Colonic mucosa (tissue), 4 donors: ENCODE measurements around the gene EML5. TPM values are rescaled to one million over a fixed set of nuclear protein-coding genes. Genes with fewer than 3 reads are reported as not detected.

Experiments used
- DNase-seq: peaks from one replicate; pipeline ENCODE4 v3.0.0-alpha.2; 2020
- H3K27ac ChIP-seq: fragments of 200-600 bp; one replicate; pipeline ENCODE4 v1.8.0; 2021
- H3K27me3 ChIP-seq: fragments of 200-600 bp; one replicate; pipeline ENCODE4 v1.8.0; 2021
- H3K36me3 ChIP-seq: fragments of 200-600 bp; one replicate; pipeline ENCODE4 v1.8.0; 2021
- H3K4me1 ChIP-seq: fragments of 200-600 bp; one replicate; pipeline ENCODE4 v1.8.0; 2021; ENCODE audit warnings: mild to moderate bottlenecking
- H3K4me3 ChIP-seq: fragments of 200-600 bp; one replicate; pipeline ENCODE4 v1.8.0; 2021
- H3K9ac ChIP-seq, 2 donors: one replicate each; pipeline ENCODE4 v1.7.0; 2013; ENCODE audit warnings: control low read depth in 2 of 2, low read depth in 2 of 2, low read length in 2 of 2
- H3K9me3 ChIP-seq: fragments of 200-600 bp; one replicate; pipeline ENCODE4 v1.8.0; 2021
- intact Hi-C: fragments of 100-400 bp; cut with DNase I; formaldehyde crosslinking; loops from one replicate; pipeline ENCODE4 v1.14.1; 2022
- total RNA-seq, 2 donors: library from RNA; stranded (reverse); fragmentation: NEBNext Ultra II Directional in 1 of 2; extraction: Animal tissue kit (Norgen Biotek cat#: 25700) in 1 of 2; gene quantifications; one replicate each; pipeline ENCODE4 v1.2.1, GENCODE V29; 2021
- TF ChIP-seq, protein P1 (sequence below): fragments of 200-600 bp; IDR thresholded peaks from one replicate; pipeline ENCODE4 v1.8.0; 2022; ENCODE audit warnings: antibody characterized with exemption, mild to moderate bottlenecking
- donor health status: healthy.
- donor health status: DM: no; HTN: no; CAD: no.
- donor health status: DM: no; HTN: no; CAD: no.

Gene EML5
- total RNA-seq, 2 donors from 2014 or later, result 0.93 to 1.2 TPM

DNA sequence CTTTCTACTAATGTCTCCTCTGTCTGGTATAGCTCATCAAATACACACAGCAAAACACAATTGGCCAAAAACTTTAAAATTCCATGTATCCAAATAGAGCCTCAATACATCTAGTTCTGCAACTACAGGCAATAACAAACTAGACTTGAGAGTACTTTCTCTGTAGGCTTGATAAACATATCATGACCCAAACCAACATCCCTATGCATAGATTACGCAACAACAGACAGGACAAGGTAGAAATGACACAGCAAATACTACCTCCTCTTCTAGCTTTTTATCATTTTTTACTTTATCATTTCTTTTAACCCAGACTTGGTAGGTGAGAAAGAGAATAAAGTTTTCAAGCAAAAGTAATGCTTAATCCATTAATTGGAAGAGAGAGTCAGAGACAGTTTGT, 41.8 kb downstream of the EML5 start:
- Histone ChIP-seq H3K27ac (no peak overlapping the region), H3K27me3 (no peaks in the 10 kb centered on the region), H3K4me3 (no peak overlapping the region), H3K36me3 (no peaks in the 10 kb centered on the region), H3K9ac (no peak overlapping the region), H3K4me1 (no peaks in the 10 kb centered on the region), H3K9me3 (no peaks in the 10 kb centered on the region)
- TF ChIP-seq, protein P1, sequence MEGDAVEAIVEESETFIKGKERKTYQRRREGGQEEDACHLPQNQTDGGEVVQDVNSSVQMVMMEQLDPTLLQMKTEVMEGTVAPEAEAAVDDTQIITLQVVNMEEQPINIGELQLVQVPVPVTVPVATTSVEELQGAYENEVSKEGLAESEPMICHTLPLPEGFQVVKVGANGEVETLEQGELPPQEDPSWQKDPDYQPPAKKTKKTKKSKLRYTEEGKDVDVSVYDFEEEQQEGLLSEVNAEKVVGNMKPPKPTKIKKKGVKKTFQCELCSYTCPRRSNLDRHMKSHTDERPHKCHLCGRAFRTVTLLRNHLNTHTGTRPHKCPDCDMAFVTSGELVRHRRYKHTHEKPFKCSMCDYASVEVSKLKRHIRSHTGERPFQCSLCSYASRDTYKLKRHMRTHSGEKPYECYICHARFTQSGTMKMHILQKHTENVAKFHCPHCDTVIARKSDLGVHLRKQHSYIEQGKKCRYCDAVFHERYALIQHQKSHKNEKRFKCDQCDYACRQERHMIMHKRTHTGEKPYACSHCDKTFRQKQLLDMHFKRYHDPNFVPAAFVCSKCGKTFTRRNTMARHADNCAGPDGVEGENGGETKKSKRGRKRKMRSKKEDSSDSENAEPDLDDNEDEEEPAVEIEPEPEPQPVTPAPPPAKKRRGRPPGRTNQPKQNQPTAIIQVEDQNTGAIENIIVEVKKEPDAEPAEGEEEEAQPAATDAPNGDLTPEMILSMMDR, result no peak
- intact Hi-C loops, result no loop called here
- no peak for DNase-seq

DNA sequence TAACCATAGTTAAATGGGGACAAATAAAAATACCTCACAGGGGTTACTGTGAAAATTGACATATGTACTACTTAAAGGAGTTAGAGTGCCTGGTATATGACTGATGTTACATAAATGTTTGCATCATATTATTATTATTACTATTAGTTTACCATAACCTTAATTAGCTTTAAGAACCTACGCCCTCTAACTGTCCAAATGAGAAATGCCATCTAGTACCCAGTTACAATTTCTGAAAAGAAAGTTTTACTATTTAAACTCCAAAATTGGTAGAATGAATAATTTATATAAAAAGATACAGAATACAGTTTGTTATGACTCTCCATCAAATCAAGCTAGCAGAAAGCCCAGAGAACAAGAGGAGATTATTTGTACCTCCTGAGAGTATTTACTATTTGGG, 42.3 kb downstream of the EML5 start:
- no peak for DNase-seq
- intact Hi-C loops, result no loop called here
- Histone ChIP-seq H3K36me3 (no peaks in the 10 kb centered on the region), H3K27ac (no peak overlapping the region), H3K27me3 (no peaks in the 10 kb centered on the region), H3K9ac (no peak overlapping the region), H3K4me1 (no peaks in the 10 kb centered on the region), H3K9me3 (no peaks in the 10 kb centered on the region), H3K4me3 (no peak overlapping the region)
- TF ChIP-seq, protein P1, result no peak

DNA sequence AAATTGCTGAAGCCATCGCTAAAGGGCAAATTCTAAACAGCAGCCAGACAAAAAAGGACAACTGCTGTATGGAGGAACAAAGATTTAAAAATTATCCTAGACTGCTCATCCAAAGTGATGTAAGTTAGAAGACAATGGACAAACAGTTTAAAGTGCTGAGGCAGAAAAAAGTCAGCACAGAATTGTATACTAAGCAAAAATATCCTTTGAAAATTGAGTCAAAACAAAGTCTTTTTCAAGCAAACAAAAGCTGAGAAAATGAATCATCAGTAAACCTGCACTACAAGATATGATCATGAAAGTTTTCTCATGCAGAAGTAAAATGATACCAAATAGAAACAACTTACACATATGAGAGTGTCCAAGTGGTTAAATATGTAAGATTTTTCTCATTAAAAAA, 43.6 kb downstream of the EML5 start:
- intact Hi-C loops, result no loop called here

DNA sequence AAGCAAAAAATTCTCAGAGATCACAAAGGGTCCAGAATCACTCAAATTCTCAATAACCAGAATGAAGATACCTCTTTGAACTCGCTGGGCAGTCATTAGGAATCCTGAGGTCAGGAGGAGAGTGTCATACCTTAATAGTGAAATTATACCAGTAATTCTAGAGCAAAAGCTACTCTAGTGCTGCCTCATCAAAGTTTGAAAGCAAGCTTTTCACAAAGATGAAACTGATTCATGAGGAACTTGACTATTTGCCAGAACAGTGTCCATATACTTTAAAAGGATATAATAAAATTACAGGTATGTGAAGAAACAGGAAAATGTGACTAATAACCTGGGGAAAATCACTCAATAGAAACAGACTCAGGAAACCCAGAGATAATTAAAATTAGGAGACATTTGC, 44.5 kb downstream of the EML5 start:
- Histone ChIP-seq H3K4me1 (no peaks in the 10 kb centered on the region), H3K27me3 (no peaks in the 10 kb centered on the region), H3K4me3 (no peak overlapping the region), H3K9ac (no peak overlapping the region), H3K9me3 (no peaks in the 10 kb centered on the region), H3K36me3 (no peaks in the 10 kb centered on the region), H3K27ac (no peak overlapping the region)
- TF ChIP-seq, protein P1, result no peak
- intact Hi-C loops, result no loop called here
- no peak for DNase-seq

More for the DNA sequence above, 43.6 kb downstream of the EML5 start:
- no peak overlapping the region for H3K4me3 ChIP-seq
- DNase-seq, result no peak
- no peaks in the 10 kb centered on the region for H3K4me1 ChIP-seq
- H3K27ac ChIP-seq, result no peak overlapping the region
- H3K9me3 ChIP-seq, result no peaks in the 10 kb centered on the region
- H3K27me3 ChIP-seq, result no peaks in the 10 kb centered on the region
- H3K9ac ChIP-seq, result no peak overlapping the region
- TF ChIP-seq, protein P1, result no peak
- no peaks in the 10 kb centered on the region for H3K36me3 ChIP-seq

DNA sequence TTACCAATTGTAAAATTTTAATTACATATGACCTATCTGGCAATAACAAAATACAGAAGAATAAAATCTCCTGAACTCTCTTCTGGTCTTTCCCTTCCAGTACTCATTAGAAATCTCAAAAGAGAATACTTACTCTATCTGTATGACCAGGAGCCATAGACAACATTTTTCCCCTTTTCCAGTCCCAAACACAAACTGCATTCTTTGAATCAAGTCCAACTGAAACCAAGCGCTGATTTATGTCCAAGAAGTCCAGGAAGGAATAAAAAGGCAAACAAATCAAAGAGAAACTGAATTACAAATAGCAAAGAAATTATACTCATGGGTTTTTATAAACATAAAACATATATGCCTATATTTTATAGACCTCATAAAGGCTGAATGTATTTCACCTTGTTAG, 46.7 kb downstream of the EML5 start:
- TF ChIP-seq, protein P1, result no peak
- no peak overlapping the region for H3K9ac ChIP-seq
- intact Hi-C loops, result no loop called here
- H3K4me3 ChIP-seq, result no peak overlapping the region
- no peaks in the 10 kb centered on the region for H3K36me3 ChIP-seq
- no peak overlapping the region for H3K27ac ChIP-seq
- no peak for DNase-seq
- H3K9me3 ChIP-seq, result no peaks in the 10 kb centered on the region
- no peaks in the 10 kb centered on the region for H3K4me1 ChIP-seq
- no peaks in the 10 kb centered on the region for H3K27me3 ChIP-seq

DNA sequence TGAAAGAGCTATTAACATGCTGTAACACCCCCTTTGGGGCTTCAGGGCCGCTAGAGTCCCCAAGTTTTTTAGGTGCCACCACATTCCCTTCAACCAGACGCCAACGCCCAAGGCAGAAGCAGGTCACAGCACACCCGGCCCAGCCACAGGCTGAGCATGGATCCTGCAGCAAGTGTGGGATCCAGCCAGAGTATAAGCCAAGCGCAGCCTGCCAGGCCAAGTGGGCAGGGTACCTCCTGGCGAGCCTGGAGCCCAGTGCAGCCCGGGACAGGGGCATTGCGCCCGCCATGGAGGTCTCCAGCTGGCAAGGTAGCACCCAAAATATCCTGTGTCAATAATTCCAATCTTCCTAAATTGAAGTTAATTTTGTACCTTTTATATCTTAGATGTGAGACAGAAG, 55.5 kb downstream of the EML5 start:
- DNase-seq, result no peak
- intact Hi-C loops, result no loop called here
- TF ChIP-seq, protein P1, result no peak

More for the DNA sequence above, 55.5 kb downstream of the EML5 start:
- H3K27ac ChIP-seq, result no peak overlapping the region
- H3K9me3 ChIP-seq, result no peaks in the 10 kb centered on the region
- no peaks in the 10 kb centered on the region for H3K36me3 ChIP-seq
- H3K4me1 ChIP-seq, result no peaks in the 10 kb centered on the region
- H3K27me3 ChIP-seq, result no peaks in the 10 kb centered on the region
- no peak overlapping the region for H3K9ac ChIP-seq
- H3K4me3 ChIP-seq, result no peak overlapping the region
